ENCODE results near the gene GIMAP1. TPM values are rescaled to one million over a fixed set of nuclear protein-coding genes. Genes with fewer than 3 reads are reported as not detected.

The GIMAP1 gene
- polyA plus RNA-seq, 1 of the 3 experiments (the other 2 are of a cell fraction) = not detected

GRCh38 chr7:150769768-150770167 lies 53.4 kb downstream of the GIMAP1 start:
- no peaks in the 10 kb centered on the region for H3K27me3 ChIP-seq (ENCODE audit: insufficient read depth)
- H3K9me3 ChIP-seq = no peaks in the 10 kb centered on the region
- no peak overlapping the region for H3K27ac ChIP-seq (ENCODE audit: low read depth in 2 of 2, low read length in 1 of 2)
- no peak overlapping the region for H2AFZ ChIP-seq (ENCODE audit: low read depth)
- no peak for TF ChIP-seq SMC3 (IDR thresholded peaks at IDR 0.05; ENCODE audit: low read depth, low read length)
- TF ChIP-seq RAD21 (IDR thresholded peaks at IDR 0.05; ENCODE audit: low read length) = no peak
- no peak for TF ChIP-seq USF2 (IDR thresholded peaks at IDR 0.05; ENCODE audit: borderline replicate concordance, low read depth, low read length)
- TF ChIP-seq GATA2 (CRISPR knock-in tag; IDR thresholded peaks at IDR 0.05) = no peak
- TF ChIP-seq USF1 (IDR thresholded peaks at IDR 0.05; ENCODE audit: borderline replicate concordance, low read depth) = no peak
- no peak for TF ChIP-seq FOSL2 (IDR thresholded peaks at IDR 0.05; ENCODE audit: borderline replicate concordance, low read depth)
- no peak for TF ChIP-seq MXI1 (IDR thresholded peaks at IDR 0.05; ENCODE audit: low read depth, low read length)
- no peak for TF ChIP-seq JUND (IDR thresholded peaks at IDR 0.05)
- no peak for TF ChIP-seq YY1 (IDR thresholded peaks at IDR 0.05; ENCODE audit: low read depth)
- TF ChIP-seq MEF2A (IDR thresholded peaks at IDR 0.05; ENCODE audit: borderline replicate concordance, low read depth) = no peak
- TF ChIP-seq CHD2 (IDR thresholded peaks at IDR 0.05; ENCODE audit: low read length, partially characterized antibody) = no peak
- no peak for TF ChIP-seq PBX3 (IDR thresholded peaks at IDR 0.05)
- no peak for TF ChIP-seq RFX5 (IDR thresholded peaks at IDR 0.05; ENCODE audit: low read length)
- no peak for TF ChIP-seq POLR2AphosphoS5 (IDR thresholded peaks at IDR 0.05; ENCODE audit: low read depth, low read length)
- no peak for TF ChIP-seq FOXM1 (IDR thresholded peaks at IDR 0.05; ENCODE audit: low read depth)
- no peak for TF ChIP-seq NRF1 (IDR thresholded peaks at IDR 0.05; ENCODE audit: low read depth, low read length)
- H3K36me3 ChIP-seq (replicated peaks in 1 of 2; ENCODE audit: control insufficient read depth in 1 of 2, insufficient read depth in 2 of 2, low read length in 1 of 2) = no peaks in the 10 kb centered on the region
- H3K4me3 ChIP-seq (ENCODE audit: low read depth in 2 of 2, low read length in 1 of 2) = no peak overlapping the region
- H3K79me2 ChIP-seq (ENCODE audit: insufficient read depth) = no peaks in the 10 kb centered on the region
- no peaks in the 10 kb centered on the region for H3K4me1 ChIP-seq (ENCODE audit: control insufficient read depth in 1 of 2, insufficient read depth in 2 of 2, low read depth in 1 of 2, low read length in 1 of 2)
- ChIA-PET POLR2A (no interaction called here), CTCF (interaction anchor here (1.1 to 4.8 kb wide), 4 partner anchors 9 to 249 kb away, joined by 4 to 25 read pairs (median 6); no protein-coding TSS in a partner anchor)
- H3K9me2 ChIP-seq = no peaks in the 10 kb centered on the region
- no peak overlapping the region for H3K9ac ChIP-seq
- H4K20me1 ChIP-seq (ENCODE audit: insufficient read depth) = no peaks in the 10 kb centered on the region
- no peak overlapping the region for H3K4me2 ChIP-seq
- WGBS (ENCODE audit: low lambda C conversion rate) = 43% methylated on average over 4 of the region's 4 CpGs
- DNase-seq = no peak
- H3F3A ChIP-seq (replicated peaks; ENCODE audit: insufficient read depth) = no peaks in the 10 kb centered on the region

Other genes with a start within 250 kb of the GIMAP1 start
- gene GIMAP7, start 201.7 kb upstream of the GIMAP1 start, polyA plus RNA-seq (2012; rRNA removed) = not detected in 2 replicates
- gene GIMAP4, start 149.2 kb upstream of the GIMAP1 start, polyA plus RNA-seq (2012; rRNA removed) = not detected in 2 replicates
- gene GIMAP6, start 84.2 kb upstream of the GIMAP1 start, polyA plus RNA-seq (2012; rRNA removed) = 0.03 and 0.05 TPM in 2 replicates
- 4.1 and 5.7 TPM in 2 replicates for gene GIMAP2, start 30.9 kb upstream of the GIMAP1 start, polyA plus RNA-seq (2012; rRNA removed)
- not detected in 2 replicates for gene GIMAP5, start 20.8 kb downstream of the GIMAP1 start, polyA plus RNA-seq (2012; rRNA removed)
- gene TMEM176B, start 83.8 kb downstream of the GIMAP1 start, polyA plus RNA-seq (2012; rRNA removed) = 0.15 TPM in 1 of 2 replicates, not detected in the other
- not detected in 2 replicates for gene TMEM176A, start 84.2 kb downstream of the GIMAP1 start, polyA plus RNA-seq (2012; rRNA removed)
- gene AOC1, start 135.9 kb downstream of the GIMAP1 start, polyA plus RNA-seq (2012; rRNA removed) = not detected in 2 replicates

Data from SK-N-SH (cell line).